ENCODE data around the gene RSPH6A.
A peak's percentile ranks its signal among the peaks of the same experiment; 100 is the strongest.

RSPH6A gene

GRCh38 chr19:45791744-45792469 is 23.2 kb downstream of the RSPH6A start:
- Histone ChIP-seq H3K4me3 (ENCODE audit: low read depth, low read length) (peak overlapping the region; percentile 86), H3K27ac (ENCODE audit: extremely low read depth, low read depth, low read length) (peak overlapping the region; percentile 96), H3K36me3 (ENCODE audit: control insufficient read depth in 2 of 2, insufficient read depth in 1 of 2, low read length in 2 of 2) (peaks cover 31 to 36% of the 10 kb centered on the region in 2 experiments), H3K4me1 (ENCODE audit: control insufficient read depth, insufficient read depth, low read length) (peaks cover 13% of the 10 kb centered on the region), H3K9me3 (ENCODE audit: control insufficient read depth, insufficient read depth, low read depth, low read length) (no peaks in the 10 kb centered on the region)
- POLR2A ChIA-PET = interaction anchor here (0.8 to 2.2 kb wide), 5 partner anchors 10 to 75 kb away, joined by 3 to 40 read pairs (median 7); partner anchors contain the start of genes DMPK, FBXO46 and SIX5
- CTCF ChIA-PET = interaction anchor here (0.7 to 2.3 kb wide), 4 partner anchors 21 to 121 kb away, joined by 3 to 18 read pairs (median 3); partner anchors contain the start of gene SIX5
- TF ChIP-seq SCRT1 (tag by site-specific recombination; IDR thresholded peaks at IDR 0.05; ENCODE audit: borderline replicate concordance) (no peak), ZNF26 (tag by site-specific recombination; IDR thresholded peaks at IDR 0.05) (no peak), ZNF202 (tag by site-specific recombination; IDR thresholded peaks at IDR 0.05; ENCODE audit: borderline replicate concordance) (no peak), ZBTB6 (tag by site-specific recombination; IDR thresholded peaks at IDR 0.05) (peak; percentile 73; the same call in 1 of the 2 replicates), ZNF624 (tag by site-specific recombination; IDR thresholded peaks at IDR 0.05) (no peak), ZSCAN16 (tag by site-specific recombination; IDR thresholded peaks at IDR 0.05) (no peak), ZNF302 (tag by site-specific recombination; IDR thresholded peaks at IDR 0.05; ENCODE audit: low read depth) (no peak), BCL6B (tag by site-specific recombination; IDR thresholded peaks at IDR 0.05) (no peak), OSR2 (tag by site-specific recombination; IDR thresholded peaks at IDR 0.05) (no peak), ZNF843 (tag by site-specific recombination; IDR thresholded peaks at IDR 0.05) (no peak), PRDM2 (tag by site-specific recombination; IDR thresholded peaks at IDR 0.05; ENCODE audit: borderline replicate concordance) (no peak), ZNF645 (tag by site-specific recombination; IDR thresholded peaks at IDR 0.05) (no peak), PATZ1 (tag by site-specific recombination; IDR thresholded peaks at IDR 0.05) (0 out of 2 replicates have a peak, but pooled peaks have one; percentile 9), ZNF292 (tag by site-specific recombination; IDR thresholded peaks at IDR 0.05; ENCODE audit: borderline replicate concordance, low read depth) (no peak), ZNF391 (tag by site-specific recombination; IDR thresholded peaks at IDR 0.05; ENCODE audit: borderline replicate concordance, low read depth) (no peak), PRDM1 (tag by site-specific recombination; IDR thresholded peaks at IDR 0.05) (no peak), ZNF280C (tag by site-specific recombination; IDR thresholded peaks at IDR 0.05) (no peak), SETDB1 (IDR thresholded peaks at IDR 0.05; ENCODE audit: insufficient read length, low read length) (no peak), ZNF704 (tag by site-specific recombination; IDR thresholded peaks at IDR 0.05) (no peak)

Data from HEK293 (cell line).